NCI-H1417 treated with DMSO at 0.1 percent for 48 hours (cell line): ENCODE data around the gene NRL.

Experiments
- DNase-seq: peaks from one replicate; lab custom pipeline; 2025; lab: John Stamatoyannopoulos, UW

The NRL gene

DNA sequence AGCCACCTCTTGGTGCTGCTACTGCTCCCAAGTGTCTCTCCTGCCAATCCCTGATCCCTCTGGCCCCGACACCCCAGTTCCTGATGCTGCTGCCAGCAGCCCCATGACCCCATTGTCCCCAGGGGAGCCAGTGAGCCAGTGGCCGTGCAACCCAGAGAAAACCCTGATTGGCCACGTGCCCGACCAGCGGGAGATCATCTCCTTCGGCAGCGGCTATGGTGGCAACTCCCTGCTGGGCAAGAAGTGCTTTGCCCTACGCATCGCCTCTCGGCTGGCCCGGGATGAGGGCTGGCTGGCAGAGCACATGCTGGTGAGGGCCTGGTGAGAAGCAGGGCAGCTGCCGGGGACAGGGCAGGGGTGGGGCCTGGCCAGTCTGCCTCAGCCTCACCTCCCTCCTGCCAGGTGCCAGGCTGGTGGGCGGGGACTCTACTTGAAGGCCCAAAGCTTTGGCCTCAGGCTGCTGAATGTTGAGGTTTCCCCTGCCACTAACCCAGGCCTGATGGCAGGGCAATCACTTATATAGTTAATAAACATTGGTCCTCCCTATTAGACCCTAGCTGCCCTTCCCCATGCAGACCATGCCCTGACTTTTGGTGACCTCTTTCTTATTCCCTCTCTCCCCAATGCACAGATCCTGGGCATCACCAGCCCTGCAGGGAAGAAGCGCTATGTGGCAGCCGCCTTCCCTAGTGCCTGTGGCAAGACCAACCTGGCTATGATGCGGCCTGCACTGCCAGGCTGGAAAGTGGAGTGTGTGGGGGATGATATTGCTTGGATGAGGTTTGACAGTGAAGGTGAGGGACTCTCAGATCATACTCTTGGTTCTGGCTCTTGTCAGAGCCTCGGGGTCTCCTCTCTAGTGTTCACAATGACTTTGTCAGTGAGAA, 15.6 kb downstream of the NRL start:
- DNase-seq, result no peak

DNA sequence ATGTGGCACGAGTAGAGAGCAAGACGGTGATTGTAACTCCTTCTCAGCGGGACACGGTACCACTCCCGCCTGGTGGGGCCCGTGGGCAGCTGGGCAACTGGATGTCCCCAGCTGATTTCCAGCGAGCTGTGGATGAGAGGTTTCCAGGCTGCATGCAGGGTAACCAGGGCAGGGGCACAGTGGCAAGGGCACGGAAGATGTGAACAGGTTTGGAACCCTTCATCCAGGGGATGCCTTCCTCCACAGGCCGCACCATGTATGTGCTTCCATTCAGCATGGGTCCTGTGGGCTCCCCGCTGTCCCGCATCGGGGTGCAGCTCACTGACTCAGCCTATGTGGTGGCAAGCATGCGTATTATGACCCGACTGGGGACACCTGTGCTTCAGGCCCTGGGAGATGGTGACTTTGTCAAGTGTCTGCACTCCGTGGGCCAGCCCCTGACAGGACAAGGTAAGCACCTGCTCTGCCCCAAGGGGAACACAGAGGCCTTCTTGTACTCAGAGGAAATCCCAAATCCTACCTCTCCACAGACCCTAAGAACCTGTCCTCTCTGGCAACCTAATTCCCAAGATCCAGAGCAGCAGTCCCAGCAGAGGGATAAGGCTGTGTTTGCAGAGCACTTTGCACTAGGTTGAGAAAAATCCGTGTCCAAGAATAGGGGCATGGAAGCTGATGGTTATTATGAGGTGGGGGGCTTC, 16.4 kb downstream of the NRL start:
- no peak for DNase-seq

DNA sequence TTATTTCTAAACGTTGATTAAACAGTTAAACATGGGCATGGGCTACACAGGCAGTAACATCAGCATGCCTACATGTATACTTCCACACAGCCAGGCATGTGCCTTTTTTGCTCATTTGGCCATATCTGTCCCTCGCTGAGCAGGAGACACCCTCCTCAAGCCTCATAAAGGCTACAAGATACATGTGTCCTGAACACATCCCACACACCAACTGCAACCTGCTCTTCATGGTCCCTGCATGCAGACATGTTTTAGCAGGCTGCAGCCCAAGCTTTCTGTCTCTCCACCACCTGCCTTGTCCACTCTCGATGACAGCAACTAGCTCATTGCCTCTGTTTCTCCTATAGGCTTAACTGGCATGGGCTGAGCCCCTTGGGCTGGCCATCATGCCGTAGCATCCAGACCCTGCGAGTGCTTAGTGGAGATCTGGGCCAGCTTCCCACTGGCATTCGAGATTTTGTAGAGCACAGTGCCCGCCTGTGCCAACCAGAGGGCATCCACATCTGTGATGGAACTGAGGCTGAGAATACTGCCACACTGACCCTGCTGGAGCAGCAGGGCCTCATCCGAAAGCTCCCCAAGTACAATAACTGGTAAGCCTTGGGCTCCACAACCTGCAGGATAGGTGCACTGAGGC, 18.1 kb downstream of the NRL start:
- DNase-seq, result no peak

DNA sequence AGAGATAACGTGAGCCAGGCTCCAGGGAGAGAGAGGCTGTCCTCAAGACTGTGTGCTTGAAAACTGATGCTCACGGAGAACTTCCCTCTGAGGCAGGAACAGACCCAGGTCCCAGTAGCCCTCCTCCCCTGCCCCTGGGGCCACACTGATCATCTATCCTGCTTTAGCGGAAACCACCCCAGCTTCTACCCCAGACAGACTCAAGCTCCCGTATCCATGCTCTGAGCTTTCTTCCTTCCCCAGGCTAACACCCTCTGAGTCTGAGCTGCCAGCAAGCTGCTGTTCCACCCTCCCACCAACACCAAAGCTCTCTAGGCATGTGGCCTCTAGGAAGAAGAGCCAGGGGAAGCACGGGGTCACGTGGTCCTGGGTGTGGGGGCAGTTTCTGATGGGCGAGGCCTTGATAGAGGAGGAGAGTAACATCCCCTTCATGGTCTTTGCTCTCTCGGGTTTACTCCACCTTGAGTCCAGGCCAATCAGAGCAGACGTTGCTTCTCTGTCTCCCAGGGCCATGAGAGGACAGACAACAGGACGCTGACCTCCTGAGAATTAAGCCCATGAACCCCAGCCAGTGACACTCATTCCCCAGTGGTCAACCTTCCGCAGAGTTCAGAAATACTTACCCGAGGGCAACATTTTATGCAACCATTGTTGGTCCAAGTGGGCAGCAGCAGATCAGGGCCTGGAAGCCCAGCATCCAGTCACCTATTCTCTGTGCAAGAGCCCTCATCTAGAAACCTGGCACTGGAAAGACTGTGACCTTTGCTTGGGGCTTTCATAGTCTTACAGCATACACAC, 19.3 kb downstream of the NRL start:
- DNase-seq, result no peak

DNA sequence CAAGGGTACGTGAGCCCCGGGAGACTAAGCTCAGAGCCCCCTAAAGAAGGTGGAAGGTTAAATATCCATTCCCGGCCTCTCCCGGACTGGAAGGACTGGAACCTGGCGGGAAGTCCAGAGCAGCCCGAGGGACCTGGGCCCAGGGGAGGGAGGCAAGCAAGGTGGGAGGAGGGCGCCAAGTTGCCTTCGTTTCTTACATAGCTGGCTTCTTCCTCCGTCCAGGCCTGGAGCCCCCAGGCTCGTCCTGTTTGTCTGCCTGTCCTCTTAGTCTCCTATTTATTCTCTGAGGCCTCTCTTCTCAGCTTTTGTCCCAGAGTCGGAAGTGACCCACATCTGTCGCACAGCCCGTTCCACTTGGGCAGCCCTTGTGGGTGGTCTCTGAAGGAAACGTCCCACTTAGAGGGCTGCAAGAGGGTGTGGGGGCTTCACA, 19.9 kb downstream of the NRL start:
- DNase-seq, result no peak

DNA sequence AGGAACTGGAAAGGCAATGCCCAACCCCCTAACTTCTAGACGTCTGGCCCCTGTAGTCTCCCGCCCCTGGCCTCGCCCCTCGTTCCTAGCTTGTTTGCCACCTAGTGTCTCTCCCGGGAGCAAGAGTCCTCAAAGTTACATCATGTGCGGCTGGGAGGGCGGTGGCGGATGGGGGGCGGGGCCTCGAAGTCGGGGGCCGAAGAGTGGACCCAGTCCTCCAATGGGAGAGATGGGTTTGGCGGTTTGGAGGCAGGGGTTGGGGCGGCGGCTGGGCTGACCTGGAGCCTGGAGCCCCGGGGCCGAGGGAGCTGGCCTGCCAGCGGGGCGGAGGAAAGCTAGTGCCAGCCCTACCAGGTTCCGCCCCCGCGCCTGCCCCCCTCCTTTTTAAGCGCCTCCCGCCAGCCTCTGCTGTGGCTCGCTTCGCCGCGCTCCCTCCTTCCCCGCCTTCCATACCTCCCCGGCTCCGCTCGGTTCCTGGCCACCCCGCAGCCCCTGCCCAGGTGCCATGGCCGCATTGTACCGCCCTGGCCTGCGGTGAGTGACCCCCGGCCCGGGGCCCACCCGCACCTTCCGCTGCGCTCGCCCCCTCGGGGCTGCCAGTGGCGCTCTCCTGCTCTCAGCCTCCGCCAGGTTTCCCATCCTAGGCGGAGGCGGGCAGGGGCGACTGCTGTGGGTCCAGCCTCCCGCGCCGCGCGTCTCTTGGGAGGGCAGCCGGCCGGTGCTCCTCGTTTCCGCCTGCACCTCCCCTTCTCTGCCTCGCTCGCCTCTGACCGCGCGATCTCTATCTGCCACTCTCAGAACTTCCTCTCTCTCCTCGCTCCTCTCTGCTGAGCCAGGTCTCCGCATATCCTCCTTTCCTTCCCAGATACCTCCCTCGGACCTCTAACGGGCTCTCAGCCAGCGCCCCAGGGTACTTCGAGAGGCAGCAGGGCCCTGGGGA, 20.6 kb downstream of the NRL start, which contains the start of gene PCK2:
PCK2 (plus strand) TSS at position 411 of the 940 bp plus-strand sequence; CDS start at position 506, 95 bp downstream.
- DNase-seq, result peak; percentile 71

DNA sequence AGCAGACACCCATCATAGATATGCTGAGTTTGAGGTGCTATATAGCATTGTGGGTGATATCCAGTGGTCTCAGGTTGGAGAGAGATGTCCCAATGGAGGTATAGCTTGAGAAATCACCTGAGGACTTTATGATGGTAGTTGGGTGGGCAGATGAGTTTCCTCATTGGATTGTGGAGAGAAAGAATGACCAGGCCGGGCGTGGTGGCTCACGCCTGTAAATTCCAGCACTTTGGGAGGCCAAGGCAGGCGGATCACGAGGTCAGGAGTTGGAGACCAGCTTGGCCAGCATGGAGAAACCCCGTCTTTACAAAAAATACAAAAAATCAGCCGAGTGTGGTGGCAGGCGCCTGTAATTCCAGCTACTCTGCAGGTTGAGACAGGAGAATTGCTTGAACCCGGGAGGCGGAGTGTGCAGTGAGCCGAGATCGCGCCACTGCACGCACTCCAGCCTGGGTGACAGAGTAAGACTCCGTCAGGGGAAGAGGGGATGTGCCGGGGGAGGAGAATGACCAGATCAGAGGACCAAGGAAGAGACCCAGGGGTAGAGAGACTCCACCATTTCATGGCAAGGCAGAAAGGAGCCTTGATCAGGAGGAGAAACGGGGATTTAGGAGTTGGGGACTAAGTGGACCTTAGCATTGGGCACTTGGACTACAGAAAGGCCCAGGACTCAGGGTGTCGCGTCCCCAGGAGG, 21.4 kb downstream of the NRL start:
- no peak for DNase-seq

DNA sequence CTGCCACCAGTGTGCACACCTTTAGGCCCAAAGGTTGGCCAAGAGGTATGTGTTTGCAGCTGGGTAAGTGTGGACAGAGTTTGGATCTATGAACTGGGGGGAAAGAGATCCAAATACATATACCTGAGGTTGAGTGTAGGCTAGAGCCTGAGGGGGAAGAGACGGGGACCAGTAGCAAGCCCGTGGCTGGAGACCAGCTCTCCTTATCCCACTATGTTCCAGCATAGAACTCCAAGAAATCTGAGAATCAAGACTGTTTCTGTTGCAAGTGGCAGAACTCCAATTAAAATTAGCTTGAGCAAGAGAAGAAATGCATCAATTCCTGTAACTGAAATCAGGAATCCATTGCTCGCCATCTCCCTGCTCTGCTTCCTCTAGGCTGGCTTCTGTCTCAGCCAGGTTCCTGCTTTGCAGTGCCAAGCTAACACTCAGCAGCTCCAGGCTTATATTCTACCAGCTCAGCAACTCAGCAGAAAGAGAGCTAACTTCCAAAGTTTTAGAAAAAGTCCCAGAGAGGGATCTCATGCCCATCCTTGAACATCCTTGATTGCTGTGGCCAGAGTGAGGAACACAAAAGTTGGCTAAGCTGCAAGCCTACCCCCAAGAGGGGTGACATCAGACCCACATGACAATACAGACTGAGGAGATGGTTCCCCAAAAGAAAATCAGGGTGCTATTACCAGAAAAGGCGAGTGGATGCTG, 22.1 kb downstream of the NRL start:
- no peak for DNase-seq

DNA sequence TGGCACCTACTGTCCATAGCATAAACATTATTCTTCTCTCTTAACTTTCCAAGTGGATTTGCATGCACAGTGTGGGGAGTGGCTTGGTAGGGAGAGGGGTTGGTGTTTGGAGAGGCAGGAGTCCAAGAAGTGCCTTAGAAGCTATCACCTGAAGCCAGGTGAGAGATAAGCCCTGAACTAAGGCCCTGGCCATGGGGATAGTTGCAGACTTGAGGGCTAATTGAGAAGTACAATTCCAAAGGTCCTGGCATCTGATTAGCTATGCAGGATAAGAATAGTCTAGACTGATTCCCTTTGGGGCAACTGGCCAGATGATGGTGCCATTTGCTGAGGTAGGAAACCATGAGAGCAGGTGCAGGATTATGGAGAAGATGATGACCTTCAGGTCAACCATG, 22.6 kb downstream of the NRL start:
- no peak for DNase-seq

DNA sequence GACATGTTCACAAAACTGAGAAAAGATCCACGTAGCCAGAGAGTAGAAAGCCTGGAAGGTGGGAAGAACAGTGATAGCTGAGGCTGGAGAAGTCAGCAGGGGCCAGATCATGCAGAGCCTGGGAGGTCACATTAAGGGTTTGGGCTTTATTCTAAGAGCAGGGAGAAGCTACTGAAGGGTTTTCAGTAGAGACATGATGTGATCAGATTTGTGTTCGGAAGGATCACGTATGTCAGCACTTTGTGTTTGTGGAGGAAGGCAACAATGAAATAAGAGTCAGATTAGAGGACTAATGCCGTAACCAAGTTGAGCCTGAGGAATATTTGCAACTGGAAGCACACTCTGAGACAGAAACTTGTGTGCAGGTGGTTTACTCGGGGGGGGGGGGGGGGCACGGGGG, 24.9 kb downstream of the NRL start:
- no peak for DNase-seq

DNA sequence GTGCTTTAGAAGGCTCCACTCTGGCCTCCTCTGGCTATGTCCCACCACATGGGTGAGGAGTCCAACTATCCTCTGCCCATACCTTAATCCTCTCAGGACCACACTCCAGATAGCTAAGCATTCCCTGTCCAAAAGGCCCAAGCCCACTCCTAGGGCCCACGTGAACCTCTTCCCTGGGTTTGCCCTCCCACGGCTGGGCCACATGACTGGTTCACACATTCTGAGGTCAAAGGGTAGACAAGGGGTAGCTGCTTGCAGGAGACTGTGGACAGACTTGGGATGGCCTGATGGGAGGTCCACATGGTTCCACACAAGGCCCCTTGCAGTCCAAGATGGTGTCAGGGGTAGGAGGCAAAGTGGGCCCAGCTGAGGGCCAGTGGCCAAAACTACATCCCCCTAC, 26.7 kb downstream of the NRL start:
- DNase-seq, result no peak

DNA sequence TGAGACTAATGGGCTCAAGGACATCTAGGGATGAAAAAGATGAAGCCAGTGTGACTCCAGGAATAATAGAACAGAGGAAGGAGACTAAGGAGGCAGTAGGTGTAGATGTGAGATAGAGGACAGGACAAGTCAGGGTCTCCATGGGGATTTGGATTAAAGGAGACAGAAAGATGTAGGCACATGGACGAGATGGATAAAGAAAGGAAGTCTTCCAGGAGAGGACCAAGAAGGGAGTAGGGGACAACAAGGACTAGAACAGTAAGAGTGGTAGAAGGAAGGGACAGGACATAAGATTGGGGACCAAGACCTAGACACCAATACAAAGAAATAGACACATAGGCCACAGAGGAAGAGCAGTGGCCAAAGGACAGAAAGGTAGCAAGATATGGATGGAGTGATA, 27.7 kb downstream of the NRL start:
- DNase-seq, result no peak

DNA sequence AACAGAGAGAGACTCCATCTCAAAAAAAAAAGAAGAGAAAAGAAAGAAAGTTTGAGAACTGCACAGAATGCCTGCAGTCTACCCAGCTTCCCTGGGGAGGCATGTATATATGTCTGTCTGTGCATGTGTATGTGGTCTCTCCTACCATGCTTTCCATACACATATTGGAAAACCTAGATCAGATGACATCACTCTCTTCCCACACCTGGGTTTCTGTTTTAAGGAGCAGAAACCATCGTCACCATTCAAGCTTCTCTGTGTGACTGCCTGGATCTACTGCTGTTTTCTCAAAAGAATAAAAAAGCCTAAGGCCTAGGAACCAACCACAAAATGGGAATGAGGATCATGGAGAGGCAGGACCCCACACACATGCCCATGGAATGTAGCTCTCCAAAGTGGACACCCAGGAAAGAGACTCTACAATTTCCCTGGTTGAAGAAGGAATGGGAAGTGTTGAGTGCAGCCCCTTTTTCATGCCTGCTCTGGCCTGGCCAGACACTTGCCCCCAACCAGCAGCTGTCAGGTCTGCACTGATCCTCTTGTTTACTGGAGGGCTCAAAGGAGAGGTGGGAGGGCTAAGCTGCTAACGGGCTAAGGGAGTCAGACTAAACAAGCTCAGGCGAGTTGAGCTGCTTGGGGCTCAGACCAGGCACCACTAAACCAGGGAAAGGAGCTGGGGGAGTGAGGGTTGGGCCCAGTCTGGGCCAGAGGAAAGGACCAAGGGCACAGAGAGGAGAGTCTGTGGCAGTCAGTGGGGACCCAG, 28.4 kb downstream of the NRL start:
- no peak for DNase-seq

DNA sequence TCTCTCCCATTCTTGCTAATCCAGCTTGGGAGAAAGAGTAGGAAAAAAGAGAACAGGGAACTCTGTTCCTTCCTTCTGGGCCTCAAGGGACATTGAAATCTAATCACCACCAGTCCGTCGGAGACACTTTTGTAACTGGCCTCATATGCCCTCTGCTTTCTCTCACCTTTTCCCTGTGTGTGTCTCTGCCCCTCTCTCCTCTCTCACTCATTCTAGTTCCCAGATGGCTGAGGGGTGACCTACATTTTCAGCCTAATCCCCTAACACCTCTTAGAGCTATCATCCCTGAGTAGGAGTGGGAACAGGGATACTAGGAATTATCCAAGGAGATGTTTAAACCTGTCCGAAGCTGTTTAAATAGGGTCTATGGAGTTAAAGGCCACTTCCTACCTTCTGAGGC, 29.5 kb downstream of the NRL start:
- DNase-seq, result no peak

DNA sequence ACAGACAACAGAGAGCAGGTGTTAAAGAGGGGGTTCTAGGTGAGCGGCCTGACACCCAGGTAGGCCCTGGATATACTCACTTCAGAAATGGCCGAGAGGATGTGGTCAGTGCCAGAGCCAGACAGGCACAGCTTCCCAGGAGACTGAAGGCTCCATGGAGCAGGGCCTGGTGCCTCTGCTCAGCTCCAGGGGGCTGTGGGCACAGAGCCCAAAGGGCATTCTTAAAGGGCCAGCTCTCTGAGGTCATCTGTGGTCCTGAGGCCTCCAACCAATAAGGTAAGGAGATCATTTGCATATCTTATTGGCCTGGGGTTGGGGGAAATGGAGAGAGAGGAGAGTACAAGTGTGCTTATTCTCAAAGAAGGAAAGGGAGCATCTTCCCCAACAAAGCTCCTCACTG, 30.3 kb downstream of the NRL start:
- no peak for DNase-seq

DNA sequence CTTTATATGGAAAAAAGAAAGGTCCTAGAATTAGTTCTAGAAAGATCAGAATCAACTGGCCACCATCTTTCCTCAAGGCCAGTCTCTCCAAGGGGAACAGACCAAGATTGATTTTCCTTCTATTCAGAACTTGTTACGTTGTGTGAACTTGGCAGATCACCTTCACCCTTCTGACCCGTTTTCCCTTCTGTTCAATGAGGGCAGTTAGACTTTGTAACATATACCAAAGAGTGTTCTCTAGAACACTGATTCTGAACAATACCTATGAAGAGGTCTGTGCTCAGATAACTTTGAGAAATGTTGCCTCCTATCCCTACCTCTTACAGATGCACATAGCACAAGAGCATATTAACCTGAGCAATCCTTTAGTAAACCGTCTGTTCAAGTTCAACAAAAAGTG, 31.3 kb downstream of the NRL start:
- no peak for DNase-seq

DNA sequence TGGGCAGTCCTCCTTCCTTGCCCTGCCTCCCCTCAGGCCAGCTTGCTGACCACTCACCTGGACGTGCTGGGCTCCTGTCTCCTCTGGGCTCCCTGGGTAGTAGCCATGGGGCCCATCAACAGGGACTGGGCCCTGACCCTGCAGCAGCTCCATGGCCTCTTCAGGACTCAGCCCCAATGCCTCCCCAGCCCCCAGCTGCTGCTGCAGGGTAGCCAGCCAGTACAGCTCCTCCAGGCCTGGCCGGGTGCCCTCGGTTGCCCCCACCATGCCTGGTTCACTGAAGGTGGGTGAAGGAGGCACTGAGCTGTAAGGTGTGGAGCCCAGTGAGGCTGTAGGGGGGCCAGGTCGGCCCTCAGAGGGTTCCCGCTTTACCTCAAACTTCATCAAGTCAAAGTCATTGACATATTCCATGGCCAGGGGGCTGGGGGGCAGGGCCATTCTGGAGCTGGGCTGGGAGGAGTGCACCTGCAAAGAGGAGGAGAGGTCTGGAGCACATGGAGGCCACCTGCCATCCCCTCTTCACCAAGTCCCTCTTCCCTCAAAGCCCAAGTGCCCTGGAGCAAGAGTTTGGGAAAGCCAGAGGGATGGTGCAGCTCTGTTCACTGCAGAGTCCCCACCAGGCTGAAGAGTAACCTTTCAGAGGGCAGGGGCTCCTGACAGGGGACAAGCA, 32.2 kb downstream of the NRL start:
- no peak for DNase-seq

DNA sequence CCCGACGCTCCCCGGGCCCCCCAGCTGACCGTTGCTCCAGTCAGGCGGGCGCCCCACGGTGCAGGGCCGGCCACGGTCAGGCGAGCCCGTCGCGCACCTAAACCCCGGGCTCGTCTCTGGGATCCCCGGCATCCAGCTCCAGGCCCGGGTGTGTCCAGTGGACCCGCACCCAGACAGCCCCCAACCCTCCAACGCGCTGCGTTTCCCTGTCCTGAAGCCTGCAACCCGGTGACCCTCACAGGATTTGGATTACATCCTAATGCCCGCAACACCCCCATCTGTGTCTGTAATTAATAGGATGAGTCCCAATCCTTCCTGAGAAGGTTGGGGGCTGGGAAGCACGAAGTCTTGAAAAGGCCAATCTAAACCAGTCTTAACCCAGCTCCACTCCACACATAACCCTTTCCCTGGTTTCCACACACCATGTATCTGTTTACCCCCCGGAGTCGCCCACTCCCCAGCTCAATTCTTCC, 33.0 kb downstream of the NRL start:
- no peak for DNase-seq
